Mammary epithelial cell (primary cell): Measurements from ENCODE around the gene NAA15.

Experiments
- EZH2 ChIP-seq: IDR thresholded peaks from 2 replicates; pipeline ENCODE4 v1.6.1; 2012; ENCODE audit warnings: low read length, inconsistent platforms, borderline replicate concordance
- TF ChIP-seq, protein P1 (sequence below), 2 donors: IDR thresholded peaks in 1 of 2; conservative IDR thresholded peaks in 1 of 2; 2 replicates each; pipeline ENCODE4 v1.5.1; 2011 to 2012; ENCODE audit warnings: inconsistent platforms in 2 of 2, low read length in 2 of 2, mild to moderate bottlenecking in 2 of 2, control low read depth in 1 of 2, low read depth in 1 of 2; ENCODE audit not compliant: insufficient read depth in 1 of 2; ENCODE audit errors: extremely low read depth in 1 of 2

DNA sequence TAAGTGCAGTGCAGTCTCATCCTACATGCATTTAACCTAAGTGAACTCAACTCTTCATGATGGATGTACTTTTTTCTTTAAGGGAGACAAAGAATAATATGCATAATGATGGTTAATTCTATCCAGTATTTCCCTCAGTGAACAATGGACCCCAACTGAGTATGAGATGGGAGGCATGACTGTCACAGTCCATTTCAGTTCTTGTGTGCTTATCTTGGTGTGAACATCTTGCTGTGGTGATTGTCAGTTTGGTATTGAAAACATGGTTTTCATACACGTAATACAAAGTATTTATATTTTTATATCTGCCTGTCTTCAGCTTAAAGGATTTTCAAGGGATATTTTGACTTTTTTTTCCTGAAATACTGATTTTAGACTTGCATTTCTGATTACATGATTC is 72.9 kb downstream of the NAA15 start:
- TF ChIP-seq, protein P1, sequence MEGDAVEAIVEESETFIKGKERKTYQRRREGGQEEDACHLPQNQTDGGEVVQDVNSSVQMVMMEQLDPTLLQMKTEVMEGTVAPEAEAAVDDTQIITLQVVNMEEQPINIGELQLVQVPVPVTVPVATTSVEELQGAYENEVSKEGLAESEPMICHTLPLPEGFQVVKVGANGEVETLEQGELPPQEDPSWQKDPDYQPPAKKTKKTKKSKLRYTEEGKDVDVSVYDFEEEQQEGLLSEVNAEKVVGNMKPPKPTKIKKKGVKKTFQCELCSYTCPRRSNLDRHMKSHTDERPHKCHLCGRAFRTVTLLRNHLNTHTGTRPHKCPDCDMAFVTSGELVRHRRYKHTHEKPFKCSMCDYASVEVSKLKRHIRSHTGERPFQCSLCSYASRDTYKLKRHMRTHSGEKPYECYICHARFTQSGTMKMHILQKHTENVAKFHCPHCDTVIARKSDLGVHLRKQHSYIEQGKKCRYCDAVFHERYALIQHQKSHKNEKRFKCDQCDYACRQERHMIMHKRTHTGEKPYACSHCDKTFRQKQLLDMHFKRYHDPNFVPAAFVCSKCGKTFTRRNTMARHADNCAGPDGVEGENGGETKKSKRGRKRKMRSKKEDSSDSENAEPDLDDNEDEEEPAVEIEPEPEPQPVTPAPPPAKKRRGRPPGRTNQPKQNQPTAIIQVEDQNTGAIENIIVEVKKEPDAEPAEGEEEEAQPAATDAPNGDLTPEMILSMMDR (conservative IDR thresholded peaks at IDR 0.05 in 1 of 2, IDR thresholded peaks at IDR 0.05 in 1 of 2; ENCODE audit: extremely low read depth in 1 of 2, insufficient read depth in 1 of 2, low read depth in 1 of 2, low read length in 2 of 2) = no peak
- no peak for TF ChIP-seq EZH2
